ENCODE results near the gene FLAD1. TPM values are rescaled to one million over a fixed set of nuclear protein-coding genes. Genes with fewer than 3 reads are reported as not detected.

The FLAD1 gene
- total and polyA plus RNA-seq, 2 of the 8 experiments (the other 6 are each of a cell fraction or from before 2014, with no cell fraction given): 104 to 143 TPM

GRCh38 chr1:154948079-154948478 lies 35.1 kb upstream of the FLAD1 start:
- H2BK15ac ChIP-seq (ENCODE audit: low read length): no peak overlapping the region
- no peak overlapping the region; the same call in 1 of the 2 replicates for H2BK5ac ChIP-seq (ENCODE audit: low read depth, low read length)
- POLR2A ChIA-PET (ENCODE audit: partially characterized antibody): interaction anchor here (0.7 to 6.0 kb wide), 6 partner anchors 8 to 107 kb away, joined by 3 to 22 read pairs (median 4); partner anchors contain the start of genes PBXIP1, PMVK and PYGO2
- H3K79me2 ChIP-seq (ENCODE audit: control insufficient read depth in 1 of 2, insufficient read depth in 2 of 2, low read length in 2 of 2): no peaks in the 10 kb centered on the region; a peak in 1 of 4 replicates
- H3K9me3 ChIP-seq (ENCODE audit: insufficient read depth in 2 of 2, low read depth in 1 of 2, low read length in 1 of 2): no peaks in the 10 kb centered on the region
- H3K14ac ChIP-seq (ENCODE audit: insufficient read length): no peak overlapping the region
- no peak overlapping the region for H2BK20ac ChIP-seq (ENCODE audit: low read length)
- H3K27me3 ChIP-seq (replicated peaks in 1 of 4; ENCODE audit: control insufficient read depth in 3 of 4, extremely low read depth in 1 of 4, insufficient read depth in 3 of 4, low read length in 3 of 4): no peaks in the 10 kb centered on the region; a peak in 1 of 7 replicates
- no peak for TF ChIP-seq EZH2 (IDR thresholded peaks at IDR 0.05; ENCODE audit: low read depth, low read length, severe bottlenecking)
- H2BK120ac ChIP-seq (replicated peaks; ENCODE audit: low read depth, low read length): no peak overlapping the region
- no peak overlapping the region for H3K56ac ChIP-seq (replicated peaks; ENCODE audit: insufficient read length, low read depth, low read length)
- no peak overlapping the region for H3K9ac ChIP-seq (replicated peaks in 1 of 4; ENCODE audit: extremely low read depth in 1 of 4, low read depth in 3 of 4, low read length in 3 of 4)
- H4K8ac ChIP-seq (ENCODE audit: extremely low read depth, insufficient read depth, low read length): no peak overlapping the region
- no peak overlapping the region for H2AFZ ChIP-seq (ENCODE audit: low read length)
- no peak overlapping the region for H3K4ac ChIP-seq (replicated peaks; ENCODE audit: insufficient read length, low read depth, low read length)
- DNase-seq (ENCODE audit: low read depth in 1 of 2, low spot score in 2 of 2): no peak
- FAIRE-seq: no peak
- no peak overlapping the region for H3K18ac ChIP-seq (ENCODE audit: extremely low read depth, low read length)
- no peaks in the 10 kb centered on the region for H3K79me1 ChIP-seq (ENCODE audit: low read depth, low read length)
- H3K23me2 ChIP-seq (ENCODE audit: low read depth, low read length): no peaks in the 10 kb centered on the region
- WGBS, 2 experiments (ENCODE audit: extremely low coverage in 1 of 2, insufficient coverage in 1 of 2, insufficient read length in 1 of 2, insufficient replicate concordance in 2 of 2, low coverage in 1 of 2, low lambda C conversion rate in 2 of 2, missing lambda C conversion rate in 1 of 2): 94% methylated on average over 8 of the region's 11 CpGs; no CpG with 5 or more reads in 1 of the 2 experiments
- H4K91ac ChIP-seq (replicated peaks; ENCODE audit: insufficient read length, low read length): no peak overlapping the region
- H3K23ac ChIP-seq (ENCODE audit: insufficient read length): no peak overlapping the region
- H2BK12ac ChIP-seq (ENCODE audit: low read depth, low read length): no peak overlapping the region
- CTCF ChIA-PET (ENCODE audit: partially characterized antibody): interaction anchor here (1.1 to 2.0 kb wide), 3 partner anchors 34 to 51 kb away, joined by 3 to 9 read pairs (median 3); no protein-coding TSS in a partner anchor
- no peak overlapping the region for H3K4me3 ChIP-seq (ENCODE audit: extremely low read depth in 1 of 4, insufficient read depth in 2 of 4, low read depth in 3 of 4, low read length in 4 of 4)
- H2AK5ac ChIP-seq (ENCODE audit: low read depth, low read length): no peak overlapping the region
- peaks cover 0 to 2% of the 10 kb centered on the region in 2 experiments for H4K20me1 ChIP-seq (replicated peaks in 1 of 2; ENCODE audit: control insufficient read depth in 1 of 2, insufficient read depth in 2 of 2, low read length in 2 of 2)
- H3K4me2 ChIP-seq (ENCODE audit: insufficient read depth in 1 of 2, low read depth in 2 of 2, low read length in 2 of 2): no peak overlapping the region
- no peak overlapping the region for H3K27ac ChIP-seq (ENCODE audit: low read depth, low read length)
- no peaks in the 10 kb centered on the region for H3K4me1 ChIP-seq (replicated peaks in 1 of 4; ENCODE audit: control insufficient read depth in 3 of 4, insufficient read depth in 4 of 4, low read length in 3 of 4)
- H3K36me3 ChIP-seq (ENCODE audit: control insufficient read depth in 2 of 4, insufficient read depth in 4 of 4, low read length in 3 of 4): peaks cover 0 to 4% (median 0%) of the 10 kb centered on the region in 4 experiments; a peak in 1 of 8 replicates
- no peak overlapping the region for H4K5ac ChIP-seq (ENCODE audit: insufficient read length, low read depth, low read length)

Measured in H1 (cell line).